RWPE2 (cell line): Measurements from ENCODE around the gene FSD1.

Experiments
- ATAC-seq: fragments of 200-7000 bp; cut with Tn5 transposase; 3 replicates; pipeline ENCODE4 v1.9.1; 2021; ENCODE audit warnings: low read depth
- DNase-seq: peaks from one replicate; pipeline ENCODE4 v3.0.0-alpha.2; 2020; ENCODE audit warnings: low spot score
- H3K27ac ChIP-seq: fragments of 450-650 bp; 2 replicates; pipeline ENCODE4 v1.5.1; 2017; ENCODE audit warnings: mild to moderate bottlenecking; ENCODE audit not compliant: poor library complexity, severe bottlenecking
- H3K27me3 ChIP-seq: fragments of 250-450 bp; sonication (Bioruptor Pico); 2 replicates; pipeline ENCODE4 v1.5.1; 2021; ENCODE audit warnings: mild to moderate bottlenecking, moderate library complexity; ENCODE audit not compliant: insufficient read depth, poor library complexity, severe bottlenecking
- H3K36me3 ChIP-seq: fragments of 250-450 bp; sonication (Bioruptor Pico); 2 replicates; pipeline ENCODE4 v1.5.1; 2020; ENCODE audit warnings: low read depth, mild to moderate bottlenecking, moderate library complexity
- H3K4me1 ChIP-seq: fragments of 250-450 bp; sonication (Bioruptor Pico); 2 replicates; pipeline ENCODE4 v1.5.1; 2021; ENCODE audit warnings: mild to moderate bottlenecking, moderate library complexity; ENCODE audit not compliant: insufficient read depth, poor library complexity, severe bottlenecking
- H3K4me3 ChIP-seq: fragments of 250-450 bp; sonication (Bioruptor Pico); 2 replicates; pipeline ENCODE4 v1.5.1; 2021; ENCODE audit warnings: mild to moderate bottlenecking, moderate library complexity; ENCODE audit not compliant: severe bottlenecking
- H3K9me3 ChIP-seq: fragments of 250-450 bp; sonication (Bioruptor Pico); 2 replicates; pipeline ENCODE4 v1.5.1; 2021; ENCODE audit warnings: mild to moderate bottlenecking, moderate library complexity; ENCODE audit not compliant: severe bottlenecking
- TF ChIP-seq, protein P1 (sequence below): fragments of 450-650 bp; IDR thresholded peaks from one replicate; pipeline ENCODE4 v1.5.1; 2017; ENCODE audit warnings: mild to moderate bottlenecking, moderate library complexity; ENCODE audit not compliant: poor library complexity, severe bottlenecking

The FSD1 gene

DNA sequence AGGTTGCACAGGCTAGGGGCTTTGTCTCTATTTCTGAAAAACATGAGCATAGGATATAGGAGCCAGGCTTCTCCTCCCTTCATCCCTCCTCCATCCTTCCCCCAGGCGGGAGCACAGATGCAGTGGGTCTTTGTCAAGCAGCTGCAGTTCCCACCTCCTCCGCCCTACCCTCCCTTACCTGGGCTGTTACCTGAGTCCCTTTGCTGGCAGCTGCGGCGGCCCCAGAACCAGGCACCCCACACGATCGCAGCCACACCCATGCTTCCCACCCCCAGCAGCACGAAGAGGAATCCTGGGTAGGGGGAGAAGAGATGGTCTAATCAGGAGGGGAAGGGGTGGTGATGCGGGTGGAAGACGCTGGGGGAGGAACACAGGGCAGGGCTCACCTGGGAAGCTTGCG, 10.0 kb upstream of the FSD1 start:
- ATAC-seq (no peak), DNase-seq (no peak)
- H3K27me3 ChIP-seq = no peaks in the 10 kb centered on the region
- H3K27ac ChIP-seq = no peak overlapping the region
- H3K36me3 ChIP-seq = no peaks in the 10 kb centered on the region
- H3K9me3 ChIP-seq = no peaks in the 10 kb centered on the region
- no peaks in the 10 kb centered on the region for H3K4me1 ChIP-seq
- TF ChIP-seq, protein P1, sequence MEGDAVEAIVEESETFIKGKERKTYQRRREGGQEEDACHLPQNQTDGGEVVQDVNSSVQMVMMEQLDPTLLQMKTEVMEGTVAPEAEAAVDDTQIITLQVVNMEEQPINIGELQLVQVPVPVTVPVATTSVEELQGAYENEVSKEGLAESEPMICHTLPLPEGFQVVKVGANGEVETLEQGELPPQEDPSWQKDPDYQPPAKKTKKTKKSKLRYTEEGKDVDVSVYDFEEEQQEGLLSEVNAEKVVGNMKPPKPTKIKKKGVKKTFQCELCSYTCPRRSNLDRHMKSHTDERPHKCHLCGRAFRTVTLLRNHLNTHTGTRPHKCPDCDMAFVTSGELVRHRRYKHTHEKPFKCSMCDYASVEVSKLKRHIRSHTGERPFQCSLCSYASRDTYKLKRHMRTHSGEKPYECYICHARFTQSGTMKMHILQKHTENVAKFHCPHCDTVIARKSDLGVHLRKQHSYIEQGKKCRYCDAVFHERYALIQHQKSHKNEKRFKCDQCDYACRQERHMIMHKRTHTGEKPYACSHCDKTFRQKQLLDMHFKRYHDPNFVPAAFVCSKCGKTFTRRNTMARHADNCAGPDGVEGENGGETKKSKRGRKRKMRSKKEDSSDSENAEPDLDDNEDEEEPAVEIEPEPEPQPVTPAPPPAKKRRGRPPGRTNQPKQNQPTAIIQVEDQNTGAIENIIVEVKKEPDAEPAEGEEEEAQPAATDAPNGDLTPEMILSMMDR = no peak
- no peak overlapping the region for H3K4me3 ChIP-seq

DNA sequence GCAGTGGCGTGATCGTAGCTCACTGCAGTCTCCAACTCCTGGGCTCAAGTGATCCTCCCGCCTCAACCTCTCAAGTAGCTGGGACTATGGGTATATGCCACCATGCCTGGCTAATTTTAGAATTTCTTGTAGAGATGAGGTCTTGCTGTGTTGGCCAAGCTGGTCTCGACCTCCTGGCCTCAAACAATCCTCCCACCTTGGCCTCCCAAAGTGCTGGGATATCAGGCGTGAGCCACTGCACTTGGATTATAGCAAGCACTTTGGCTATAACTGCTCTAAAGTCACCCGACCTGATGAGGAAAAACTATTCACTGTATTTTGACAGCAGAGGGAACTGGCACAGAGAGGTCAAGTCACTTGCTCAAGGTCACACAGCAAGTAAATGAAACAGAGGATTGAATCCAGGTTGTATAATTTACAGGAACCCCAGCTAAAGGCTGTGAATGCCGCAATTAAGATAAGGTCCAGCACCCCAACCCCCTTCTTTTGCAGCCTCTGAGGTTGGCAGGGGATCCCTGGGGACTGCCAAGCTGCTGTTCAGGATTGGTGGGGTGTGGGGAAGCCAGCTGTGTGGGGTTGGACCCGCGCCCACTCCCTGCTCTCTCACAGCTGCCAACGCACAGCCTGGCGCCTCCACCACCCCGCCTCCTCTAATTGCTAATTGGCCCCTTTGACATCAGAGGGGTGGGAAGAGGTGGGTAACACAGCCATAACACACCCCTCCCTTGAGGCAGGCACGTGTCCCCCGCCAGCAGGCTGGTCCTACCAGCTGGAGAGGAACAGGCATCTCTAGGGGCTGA, 8.2 kb upstream of the FSD1 start:
- no peak for DNase-seq
- H3K27me3 ChIP-seq = no peaks in the 10 kb centered on the region
- TF ChIP-seq, protein P1 = no peak
- no peak for ATAC-seq
- no peaks in the 10 kb centered on the region for H3K4me1 ChIP-seq
- H3K36me3 ChIP-seq = no peaks in the 10 kb centered on the region
- H3K4me3 ChIP-seq = no peak overlapping the region
- H3K27ac ChIP-seq = no peak overlapping the region
- no peaks in the 10 kb centered on the region for H3K9me3 ChIP-seq

DNA sequence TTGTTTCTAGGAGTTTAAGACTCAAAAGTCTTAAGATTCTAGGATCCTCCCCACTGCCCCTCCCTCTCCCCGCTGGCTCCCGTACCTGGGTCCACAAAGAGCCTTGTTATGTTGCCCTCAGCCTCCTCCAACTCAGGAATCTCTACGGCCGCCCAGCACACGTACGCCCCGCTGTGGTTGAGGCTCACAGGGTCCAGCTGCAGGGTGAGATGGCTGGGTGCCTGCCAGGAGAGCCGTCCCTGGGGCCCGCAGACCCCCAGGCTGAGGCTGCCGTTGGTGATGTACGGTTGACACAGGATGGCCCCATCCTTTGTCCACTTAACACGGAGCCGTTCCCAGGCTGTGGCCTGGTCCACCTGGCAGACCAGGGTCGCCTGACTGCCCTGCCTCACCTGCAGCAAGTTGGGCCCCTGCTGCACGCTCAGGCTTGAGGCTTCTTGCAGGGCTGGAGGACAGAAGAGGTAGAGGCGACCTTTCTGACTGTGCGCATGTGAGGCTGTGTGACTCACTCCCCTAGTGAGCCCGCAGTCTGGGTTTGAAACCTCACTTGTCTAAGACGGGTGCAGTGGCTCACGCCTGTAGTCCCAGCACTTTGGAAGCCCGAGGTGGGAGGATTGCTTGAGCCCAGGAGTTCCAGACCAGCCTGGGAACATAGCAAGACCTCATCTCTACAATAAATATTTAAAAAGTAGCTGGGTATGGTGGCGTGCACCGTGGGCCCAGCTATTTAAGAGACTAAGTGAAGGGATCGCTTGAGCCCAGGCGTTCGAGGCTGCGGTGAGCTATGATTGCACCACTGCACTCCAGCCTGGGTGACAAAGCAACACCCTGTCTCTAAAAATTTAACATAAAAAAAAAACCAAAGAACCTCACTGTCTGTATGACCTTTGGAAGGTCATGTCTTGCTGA, 6.2 kb upstream of the FSD1 start:
- H3K27me3 ChIP-seq = no peaks in the 10 kb centered on the region
- ATAC-seq (no peak), DNase-seq (no peak)
- no peaks in the 10 kb centered on the region for H3K9me3 ChIP-seq
- TF ChIP-seq, protein P1 = no peak
- no peaks in the 10 kb centered on the region for H3K4me1 ChIP-seq
- H3K4me3 ChIP-seq = no peak overlapping the region
- H3K27ac ChIP-seq = no peak overlapping the region
- no peaks in the 10 kb centered on the region for H3K36me3 ChIP-seq

DNA sequence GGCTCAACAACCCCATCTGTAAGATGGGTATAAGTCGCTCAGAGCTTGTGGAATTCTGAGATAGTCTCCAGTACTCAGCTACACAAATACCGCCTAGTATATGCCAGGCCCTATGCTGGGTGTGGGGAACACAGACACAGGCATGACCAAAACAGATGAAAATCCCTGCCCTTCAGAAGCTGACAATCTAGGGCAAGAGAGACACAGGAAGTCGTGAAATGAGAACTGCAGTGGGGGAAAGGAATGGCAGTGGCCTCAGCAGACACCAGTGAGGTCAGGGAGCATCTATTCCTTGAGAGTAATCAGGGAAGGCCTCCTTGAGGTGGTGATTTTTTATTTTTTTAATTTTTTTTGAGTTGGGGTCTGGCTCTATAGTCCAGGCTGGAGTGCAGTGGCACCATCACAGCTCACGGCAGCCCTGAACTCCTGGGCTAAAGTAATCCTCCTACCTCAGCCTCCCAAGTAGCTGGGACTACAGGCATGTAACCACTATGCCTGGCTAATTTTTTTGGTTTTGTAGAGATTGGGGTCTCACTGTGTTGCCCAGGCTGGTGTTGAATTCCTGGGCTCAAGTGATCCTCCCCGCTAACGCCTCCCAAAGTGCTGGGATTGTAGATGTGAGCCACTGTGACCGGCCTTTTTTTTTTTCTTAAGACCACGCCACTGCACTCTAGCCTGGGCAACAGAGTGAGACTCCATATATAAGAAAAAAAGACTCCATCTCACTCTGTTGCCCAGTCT, 5.4 kb upstream of the FSD1 start:
- H3K27ac ChIP-seq = no peak overlapping the region
- H3K27me3 ChIP-seq = no peaks in the 10 kb centered on the region
- TF ChIP-seq, protein P1 = no peak
- ATAC-seq = no peak
- H3K36me3 ChIP-seq = no peaks in the 10 kb centered on the region
- H3K9me3 ChIP-seq = no peaks in the 10 kb centered on the region
- H3K4me1 ChIP-seq = no peaks in the 10 kb centered on the region
- no peak for DNase-seq
- H3K4me3 ChIP-seq = no peak overlapping the region
